ENCODE measurements around the gene TMPRSS3. TPM values are rescaled to one million over a fixed set of nuclear protein-coding genes. Genes with fewer than 3 reads are reported as not detected.

Gene TMPRSS3
- total RNA-seq, 1 donor from 2014 or later, result not detected

DNA sequence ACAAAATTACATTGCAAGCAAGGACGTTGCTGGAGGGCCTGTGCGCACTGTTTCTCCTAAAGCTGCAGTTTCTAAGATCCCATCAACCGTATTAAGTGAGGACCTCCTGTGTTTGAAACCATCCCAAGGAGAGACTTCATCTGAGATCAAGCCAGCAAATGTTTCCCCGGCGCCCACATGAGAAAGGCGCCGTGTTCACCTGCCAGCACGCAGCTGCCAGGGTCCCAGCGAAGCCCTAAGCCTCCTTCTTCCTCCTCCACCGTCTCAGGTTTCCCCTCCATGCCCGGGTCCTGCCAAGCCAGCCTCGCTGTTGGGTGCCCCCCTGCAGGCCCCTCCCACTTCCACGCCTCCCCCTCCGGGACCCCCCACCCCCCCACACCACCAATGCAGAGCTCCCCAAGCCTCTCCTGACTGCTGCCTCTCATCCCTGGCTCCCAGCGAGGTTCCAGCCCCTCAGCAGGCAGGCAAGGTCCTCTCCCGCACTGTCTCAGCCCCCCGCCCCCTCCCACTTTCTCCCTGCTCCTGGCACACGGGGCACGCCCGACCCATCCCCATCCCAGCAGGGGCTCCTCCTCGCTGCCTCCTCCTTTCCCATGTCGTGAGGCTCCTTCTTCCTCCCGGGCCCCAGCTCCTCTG is 20.9 kb downstream of the TMPRSS3 start:
- no peak for DNase-seq (ENCODE audit: extremely low read depth, low read depth, low spot score)

DNA sequence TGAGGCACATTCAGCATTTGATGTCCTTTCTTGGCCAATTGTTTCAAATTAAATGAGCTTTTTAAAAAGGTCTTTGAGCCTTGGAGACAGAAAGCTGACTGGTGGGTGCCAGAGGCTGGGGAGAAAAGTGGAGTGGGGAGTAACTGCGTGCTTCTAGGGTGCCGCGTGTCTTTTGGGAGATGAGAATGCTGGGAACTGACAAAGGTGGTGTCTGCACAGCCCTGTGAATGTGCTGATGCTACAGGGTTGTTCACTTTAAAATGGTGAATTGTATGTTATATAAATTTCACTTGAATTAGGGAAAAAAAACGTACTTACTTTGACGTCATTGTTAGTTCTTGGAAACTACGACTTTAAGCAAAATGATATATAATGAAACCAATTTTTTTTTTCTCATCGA is 21.4 kb downstream of the TMPRSS3 start:
- DNase-seq (ENCODE audit: extremely low read depth, low read depth, low spot score), result no peak

DNA sequence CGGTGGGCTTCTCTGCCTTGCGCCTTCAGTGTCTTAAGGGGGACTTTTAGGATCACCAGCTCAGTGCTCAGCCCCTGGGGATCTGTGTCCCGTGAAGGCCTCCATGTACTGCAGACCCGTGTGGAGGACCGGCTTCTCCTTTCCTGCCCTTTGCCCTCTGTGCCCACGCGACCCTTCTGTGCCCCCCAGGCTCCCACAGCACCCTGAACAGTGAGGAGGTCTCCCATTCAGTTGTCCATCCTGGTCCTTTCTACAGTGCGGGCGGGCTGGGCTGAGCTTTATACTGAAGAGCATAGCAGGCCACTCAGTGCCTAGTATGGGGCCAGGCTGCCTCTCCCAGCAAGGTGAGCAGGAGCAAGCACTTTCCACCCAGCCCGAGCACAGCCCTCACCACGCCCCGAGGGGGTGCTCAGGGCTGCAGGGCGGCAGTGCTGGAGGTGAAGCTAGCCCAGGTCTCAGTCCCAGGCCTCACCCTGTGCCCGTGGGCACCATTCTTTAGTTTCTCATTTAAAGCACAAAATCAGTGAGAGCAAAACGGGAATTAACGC is 21.9 kb downstream of the TMPRSS3 start:
- no peak for DNase-seq (ENCODE audit: extremely low read depth, low read depth, low spot score)

DNA sequence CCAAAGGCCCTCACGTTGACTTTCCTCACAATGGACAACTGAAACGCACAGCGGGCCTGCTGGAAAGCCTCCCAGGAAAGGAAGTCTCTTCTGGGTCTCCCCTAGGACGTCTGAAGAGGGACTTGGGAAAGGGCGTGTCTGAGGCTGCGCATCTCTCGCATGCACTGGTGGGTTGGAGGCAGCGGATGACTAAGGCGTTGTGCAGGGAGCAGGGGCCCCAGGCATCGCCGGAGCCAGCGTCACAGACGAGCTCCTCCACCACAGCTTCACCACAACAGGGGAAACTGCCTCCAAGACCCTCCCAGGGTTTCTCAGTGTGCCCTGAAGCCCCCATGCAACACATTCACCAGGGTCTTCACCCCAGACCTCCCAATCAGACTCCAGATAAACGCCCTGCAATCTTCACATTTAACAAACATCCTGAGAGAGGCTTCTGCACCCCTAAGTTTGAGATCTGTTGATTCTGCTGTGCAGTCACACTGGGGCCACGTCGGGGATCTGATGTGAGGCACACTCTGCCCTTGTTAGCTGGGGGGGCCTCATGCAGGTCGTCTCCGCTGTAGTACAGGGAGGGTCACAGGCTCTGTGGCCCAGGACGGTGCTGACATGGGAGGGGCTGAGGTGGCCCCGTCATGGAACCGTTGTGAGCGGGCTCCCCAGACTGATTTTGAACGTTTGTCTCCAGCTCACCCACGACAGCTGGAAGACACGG is 22.5 kb downstream of the TMPRSS3 start:
- DNase-seq (ENCODE audit: extremely low read depth, low read depth, low spot score), result no peak

GRCh38 chr21:42370894-42371654 is 24.8 kb downstream of the TMPRSS3 start:
- DNase-seq (ENCODE audit: extremely low read depth, low read depth, low spot score), result no peak

DNA sequence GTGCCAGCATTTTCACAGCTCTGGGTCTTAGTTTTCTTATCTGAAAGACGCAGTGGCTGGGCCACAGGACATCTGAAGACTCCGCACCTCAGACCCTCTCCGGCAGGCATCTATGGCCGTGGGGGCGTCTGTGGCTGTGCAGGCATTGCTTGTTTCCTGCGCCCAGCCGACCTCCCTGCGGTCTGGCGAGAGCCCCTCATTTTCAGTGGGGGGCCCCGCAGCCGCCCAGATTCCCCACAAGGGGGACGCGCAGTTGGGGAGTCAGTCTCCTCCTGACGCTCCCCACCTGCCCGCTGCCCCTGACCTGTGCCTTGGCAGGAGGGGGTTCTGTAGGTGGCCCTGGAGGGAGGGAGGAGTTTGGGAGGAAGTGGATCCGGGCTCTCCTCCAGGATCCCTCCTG is 26.0 kb downstream of the TMPRSS3 start:
- DNase-seq (ENCODE audit: extremely low read depth, low read depth, low spot score), result no peak

GRCh38 chr21:42367367-42368165 is 28.3 kb downstream of the TMPRSS3 start:
- no peak for DNase-seq (ENCODE audit: extremely low read depth, low read depth, low spot score)

- DNase-seq (ENCODE audit: extremely low read depth, low read depth, low spot score), result no peak
Observed at GRCh38 chr21:42366292-42367010, 29.4 kb downstream of the TMPRSS3 start, which contains the start of gene TFF1. TFF1 (minus strand) TSS chr21:42366535; CDS start chr21:42366495, 40 bp downstream.

DNA sequence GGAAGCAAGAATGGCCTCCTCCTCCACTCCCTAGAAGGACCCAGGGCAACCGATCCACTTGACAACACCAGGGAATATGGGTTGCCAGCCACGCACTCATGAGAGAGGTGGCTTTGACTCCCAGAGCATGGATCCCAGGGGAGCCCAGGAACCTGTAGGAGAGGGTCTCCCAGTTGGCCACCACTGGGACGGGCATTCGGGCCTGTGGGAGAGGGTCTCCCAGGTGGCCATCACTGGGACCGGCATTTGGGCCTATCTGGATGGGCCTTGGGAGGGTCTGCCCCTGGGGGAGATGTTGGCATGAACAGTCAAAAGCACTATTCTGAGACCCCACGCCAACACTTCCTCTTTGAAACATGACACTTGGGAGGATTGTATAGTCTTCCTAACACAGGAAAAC is 30.1 kb downstream of the TMPRSS3 start:
- no peak for DNase-seq (ENCODE audit: extremely low read depth, low read depth, low spot score)

DNA sequence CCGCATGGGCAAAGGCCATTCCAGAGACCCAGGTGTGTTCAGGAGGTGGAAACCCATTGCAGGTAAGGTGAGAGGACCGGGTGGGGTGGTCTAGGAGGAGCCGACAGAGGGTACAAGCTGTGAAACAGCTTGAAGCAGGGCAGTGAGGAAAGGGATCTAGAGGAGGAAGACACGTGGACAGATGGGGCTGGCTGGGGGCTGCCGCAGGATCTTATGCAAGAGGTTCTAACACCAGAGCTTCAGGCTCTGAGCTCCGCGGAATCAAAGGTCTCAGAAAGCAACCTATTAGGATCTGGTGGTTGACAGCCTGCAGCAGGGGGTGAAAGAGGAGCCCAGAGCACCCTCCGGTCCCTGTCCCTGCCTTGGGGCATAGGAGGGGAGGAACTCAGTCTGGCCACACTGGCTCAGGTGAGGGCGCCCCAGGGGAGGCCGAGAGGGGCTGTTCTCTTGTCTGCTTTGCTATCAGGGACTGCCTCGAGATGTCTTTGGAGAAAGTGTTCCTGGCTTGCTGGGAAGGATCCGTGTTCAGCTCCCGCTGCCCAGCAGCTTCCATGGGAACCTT is 31.5 kb downstream of the TMPRSS3 start:
- DNase-seq (ENCODE audit: extremely low read depth, low read depth, low spot score), result no peak

- DNase-seq (ENCODE audit: extremely low read depth, low read depth, low spot score), result no peak
Observed at GRCh38 chr21:42363312-42363711, 32.5 kb downstream of the TMPRSS3 start.

DNA sequence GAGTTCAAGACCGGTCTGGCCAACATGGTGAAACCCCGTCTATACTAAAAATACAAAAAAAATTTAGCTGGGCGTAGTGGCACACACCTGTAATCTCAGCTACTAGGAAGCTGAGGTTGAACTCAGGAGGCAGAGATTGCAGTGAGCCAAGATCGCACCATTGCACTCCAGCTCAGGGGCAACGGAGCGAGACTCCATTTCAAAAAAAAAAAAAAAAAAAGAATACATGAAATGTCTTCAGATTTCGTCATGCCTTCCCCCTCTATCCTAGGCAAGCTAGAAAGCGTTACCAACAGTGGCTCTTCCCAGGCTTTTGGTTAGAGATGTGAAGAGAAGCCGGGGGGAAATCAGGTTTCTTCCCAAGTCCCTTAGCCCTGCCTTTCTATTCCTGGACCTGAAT is 33.2 kb downstream of the TMPRSS3 start:
- no peak for DNase-seq (ENCODE audit: extremely low read depth, low read depth, low spot score)

DNA sequence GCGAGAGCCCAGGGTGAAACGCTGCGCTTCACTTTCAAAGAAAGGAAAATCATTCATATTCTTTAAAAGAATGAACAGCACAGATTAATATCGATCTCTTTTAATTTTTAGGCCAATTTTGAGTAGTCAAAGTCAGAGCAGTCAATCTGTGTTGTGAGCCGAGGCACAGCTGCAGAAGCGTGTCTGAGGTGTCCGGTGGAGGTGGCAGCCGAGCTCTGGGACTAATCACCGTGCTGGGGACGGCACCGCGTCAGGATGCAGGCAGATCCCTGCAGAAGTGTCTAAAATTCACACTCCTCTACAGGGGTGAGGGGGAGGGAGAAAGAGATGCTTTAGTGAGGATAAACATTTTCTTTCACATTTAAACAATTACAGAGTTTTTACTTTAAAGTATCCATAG is 33.7 kb downstream of the TMPRSS3 start:
- no peak for DNase-seq (ENCODE audit: extremely low read depth, low read depth, low spot score)

GRCh38 chr21:42361286-42361685 is 34.6 kb downstream of the TMPRSS3 start:
- no peak for DNase-seq (ENCODE audit: extremely low read depth, low read depth, low spot score)

GRCh38 chr21:42360317-42360716 is 35.5 kb downstream of the TMPRSS3 start:
- no peak for DNase-seq (ENCODE audit: extremely low read depth, low read depth, low spot score)

DNA sequence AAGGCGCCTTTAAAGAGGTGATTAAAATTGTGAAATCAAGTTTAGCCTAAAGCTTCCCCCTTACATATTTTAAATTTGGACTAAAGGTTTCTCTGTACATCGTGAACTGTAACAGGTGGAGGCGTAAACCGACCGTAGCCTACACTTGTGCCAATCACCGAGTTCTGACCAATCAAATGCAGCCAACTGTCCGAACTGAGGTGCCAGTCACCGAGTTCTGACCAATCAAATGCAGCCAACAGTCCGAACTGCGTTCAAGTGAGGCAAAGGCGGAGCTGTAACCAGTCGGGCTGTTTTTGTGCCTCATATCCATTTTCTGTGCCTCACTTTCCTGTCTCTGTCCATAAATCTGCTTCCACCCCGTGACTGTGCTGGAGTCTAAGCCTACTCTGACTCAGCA is 36.9 kb downstream of the TMPRSS3 start:
- DNase-seq (ENCODE audit: extremely low read depth, low read depth, low spot score), result no peak

DNA sequence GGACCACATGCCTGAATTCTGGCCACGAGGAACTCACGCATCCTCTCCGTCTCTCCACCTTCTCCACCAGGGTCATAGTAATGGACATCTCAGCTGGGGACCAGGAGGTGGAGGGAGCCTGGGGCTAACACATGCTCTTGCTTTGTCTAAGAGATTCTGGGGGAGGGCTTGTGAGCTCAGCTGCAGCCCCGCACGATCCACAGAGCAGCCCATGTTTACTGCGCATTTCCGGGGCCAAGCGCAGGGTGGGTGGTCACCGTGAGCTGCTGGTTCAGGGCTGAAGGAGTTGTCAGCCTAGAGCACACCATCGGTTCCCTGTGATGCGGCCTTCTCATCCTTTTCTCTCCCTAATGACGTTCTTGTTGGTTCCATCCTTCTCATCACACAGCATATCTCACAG is 37.6 kb downstream of the TMPRSS3 start:
- no peak for DNase-seq (ENCODE audit: extremely low read depth, low read depth, low spot score)

GRCh38 chr21:42357307-42357706 is 38.5 kb downstream of the TMPRSS3 start:
- DNase-seq (ENCODE audit: extremely low read depth, low read depth, low spot score), result no peak

DNA sequence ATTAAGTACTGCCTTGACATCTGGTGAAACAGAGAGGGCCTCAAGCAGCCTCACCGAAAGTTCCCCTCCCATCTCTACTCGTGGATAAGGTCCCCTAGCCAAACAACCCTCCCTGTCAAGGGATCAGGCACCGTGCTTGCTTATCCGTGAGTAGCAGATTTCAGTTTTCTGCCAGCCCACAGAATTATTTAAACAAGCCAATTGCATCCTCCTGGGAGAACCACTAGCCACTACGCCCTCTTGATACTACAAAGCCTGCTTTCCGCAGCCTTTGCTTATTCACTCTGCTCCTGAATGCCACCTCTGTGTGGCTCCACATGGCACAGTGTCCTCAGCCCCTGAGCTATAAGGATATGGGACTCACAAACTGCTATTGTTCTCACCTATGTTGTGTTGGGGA is 39.2 kb downstream of the TMPRSS3 start:
- no peak for DNase-seq (ENCODE audit: extremely low read depth, low read depth, low spot score)

DNA sequence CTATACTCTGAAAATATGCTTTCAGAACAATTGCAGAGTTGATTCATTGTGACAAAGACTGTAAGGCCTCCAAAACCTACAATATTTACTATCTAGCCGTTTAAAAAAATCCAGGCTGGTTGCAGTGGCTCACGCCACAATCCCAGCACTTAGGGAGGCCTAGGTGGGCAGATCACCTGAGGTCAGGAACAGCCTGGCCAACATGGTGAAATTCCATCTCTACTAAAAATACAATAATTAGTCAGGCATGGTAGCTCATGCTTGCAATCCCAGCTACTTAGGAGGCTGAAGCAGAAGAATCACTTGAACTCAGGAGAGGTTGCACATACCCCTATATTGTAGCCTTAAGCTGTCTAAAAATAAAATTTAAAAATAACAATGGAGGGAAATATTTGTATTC is 39.8 kb downstream of the TMPRSS3 start:
- DNase-seq (ENCODE audit: extremely low read depth, low read depth, low spot score), result no peak
